ENCODE results near the gene POLR1A. TPM values are rescaled to one million over a fixed set of nuclear protein-coding genes. Genes with fewer than 3 reads are reported as not detected.

The POLR1A gene
- total RNA-seq, 1 donor from 2014 or later: 23.8 TPM

- no peak overlapping the region for H3K4me2 ChIP-seq
- TF ChIP-seq CTCF (IDR thresholded peaks at IDR 0.05) (no peak), EZH2phosphoT487 (IDR thresholded peaks at IDR 0.05) (no peak), EZH2 (IDR thresholded peaks at IDR 0.05) (no peak)
- no peak overlapping the region for H3K27ac ChIP-seq
- no peaks in the 10 kb centered on the region for H3K9me3 ChIP-seq (ENCODE audit: low read depth)
- no peak overlapping the region for H2AFZ ChIP-seq (replicated peaks)
- H3K79me2 ChIP-seq (ENCODE audit: low read depth): no peaks in the 10 kb centered on the region
- H3K27me3 ChIP-seq: no peaks in the 10 kb centered on the region
- H3K36me3 Mint-ChIP-seq: no peaks in the 10 kb centered on the region
- no peaks in the 10 kb centered on the region for H3F3A ChIP-seq (ENCODE audit: low read depth)
- peaks cover 25% of the 10 kb centered on the region for H3K9me3 Mint-ChIP-seq
- H3K4me1 ChIP-seq: no peaks in the 10 kb centered on the region
- no peak overlapping the region for H3K4me3 ChIP-seq
- no peak for DNase-seq (ENCODE audit: low spot score)
- peaks cover 3% of the 10 kb centered on the region for H3K27me3 Mint-ChIP-seq (ENCODE audit: insufficient read depth, low read depth)
- no peaks in the 10 kb centered on the region for H4K20me1 ChIP-seq (ENCODE audit: low read depth)
- peaks cover 14% of the 10 kb centered on the region for H3K4me1 Mint-ChIP-seq
- no peaks in the 10 kb centered on the region for H3K36me3 ChIP-seq
- no peak overlapping the region for H3K27ac Mint-ChIP-seq
- H3K4me3 Mint-ChIP-seq: no peak overlapping the region
- H3K9ac ChIP-seq: no peak overlapping the region
These were observed 103.3 kb downstream of the POLR1A start for GRCh38 chr2:86002375-86002774.

- H3K27ac Mint-ChIP-seq: no peak overlapping the region
- no peaks in the 10 kb centered on the region for H3K36me3 Mint-ChIP-seq
- no peak overlapping the region for H2AFZ ChIP-seq (replicated peaks)
These were observed 104.4 kb downstream of the POLR1A start for GRCh38 chr2:86001326-86001725.

GRCh38 chr2:86000938-86001312, 104.8 kb downstream of the POLR1A start:
- no peak overlapping the region for H2AFZ ChIP-seq (replicated peaks)
- Mint-ChIP-seq H3K9me3 (peaks cover 14% of the 10 kb centered on the region), H3K27me3 (ENCODE audit: insufficient read depth, low read depth) (peaks cover 3% of the 10 kb centered on the region), H3K36me3 (no peaks in the 10 kb centered on the region), H3K4me3 (no peak overlapping the region), H3K4me1 (peaks cover 27% of the 10 kb centered on the region), H3K27ac (no peak overlapping the region)
- no peaks in the 10 kb centered on the region for H3K27me3 ChIP-seq
- no peak for DNase-seq (ENCODE audit: low spot score)
- TF ChIP-seq CTCF (IDR thresholded peaks at IDR 0.05): no peak
- TF ChIP-seq EZH2phosphoT487 (IDR thresholded peaks at IDR 0.05): no peak
- peaks cover 10% of the 10 kb centered on the region for H3K4me1 ChIP-seq
- no peaks in the 10 kb centered on the region for H3K36me3 ChIP-seq
- H3K9me3 ChIP-seq (ENCODE audit: low read depth): no peaks in the 10 kb centered on the region
- H3K4me2 ChIP-seq: no peak overlapping the region
- no peak overlapping the region for H3K4me3 ChIP-seq
- H3K9ac ChIP-seq: no peak overlapping the region
- H3K79me2 ChIP-seq (ENCODE audit: low read depth): no peaks in the 10 kb centered on the region
- H3F3A ChIP-seq (ENCODE audit: low read depth): no peaks in the 10 kb centered on the region
- H4K20me1 ChIP-seq (ENCODE audit: low read depth): no peaks in the 10 kb centered on the region
- no peak overlapping the region for H3K27ac ChIP-seq

More at GRCh38 chr2:86001326-86001725, 104.4 kb downstream of the POLR1A start:
- no peak overlapping the region for H3K4me2 ChIP-seq
- peaks cover 25% of the 10 kb centered on the region for H3K4me1 Mint-ChIP-seq
- no peaks in the 10 kb centered on the region for H3K9me3 ChIP-seq (ENCODE audit: low read depth)
- H3K9me3 Mint-ChIP-seq: peaks cover 18% of the 10 kb centered on the region
- H3K79me2 ChIP-seq (ENCODE audit: low read depth): no peaks in the 10 kb centered on the region
- H3K27me3 ChIP-seq: no peaks in the 10 kb centered on the region
- DNase-seq (ENCODE audit: low spot score): no peak
- peaks cover 8% of the 10 kb centered on the region for H3K4me1 ChIP-seq
- H3F3A ChIP-seq (ENCODE audit: low read depth): no peaks in the 10 kb centered on the region
- H3K4me3 Mint-ChIP-seq: no peak overlapping the region
- TF ChIP-seq CTCF (IDR thresholded peaks at IDR 0.05) (no peak), EZH2 (IDR thresholded peaks at IDR 0.05) (no peak), EZH2phosphoT487 (IDR thresholded peaks at IDR 0.05) (no peak)
- no peaks in the 10 kb centered on the region for H4K20me1 ChIP-seq (ENCODE audit: low read depth)
- H3K27me3 Mint-ChIP-seq (ENCODE audit: insufficient read depth, low read depth): peaks cover 3% of the 10 kb centered on the region
- no peak overlapping the region for H3K4me3 ChIP-seq
- no peak overlapping the region for H3K9ac ChIP-seq
- no peaks in the 10 kb centered on the region for H3K36me3 ChIP-seq
- no peak overlapping the region for H3K27ac ChIP-seq
